AG20443 (cell line): ENCODE measurements around the gene GHSR.

Source experiments
- DNase-seq: peaks from one replicate; pipeline ENCODE4 v3.0.0; 2012; ENCODE audit warnings: low spot score, mixed read lengths

GHSR gene

DNA sequence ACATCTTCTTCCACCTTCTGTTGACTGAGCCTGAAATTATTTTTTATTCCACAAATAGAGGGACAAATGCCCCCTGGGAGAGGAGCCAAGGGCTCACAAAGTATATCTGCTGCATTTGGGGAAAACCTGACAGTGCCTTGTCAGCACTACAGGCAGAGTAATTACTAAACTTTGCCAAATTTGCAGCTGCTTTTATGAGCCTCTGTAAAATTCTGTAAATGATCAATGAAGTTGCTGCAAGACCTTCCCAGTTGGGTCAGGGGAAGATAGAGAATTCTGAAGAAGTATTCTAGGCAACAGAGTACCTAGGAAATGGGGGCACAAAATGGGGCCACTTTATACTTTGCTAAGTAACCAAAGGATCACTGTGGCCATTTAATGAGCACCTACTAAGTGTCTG, 10.5 kb downstream of the GHSR start:
- no peak for DNase-seq

DNA sequence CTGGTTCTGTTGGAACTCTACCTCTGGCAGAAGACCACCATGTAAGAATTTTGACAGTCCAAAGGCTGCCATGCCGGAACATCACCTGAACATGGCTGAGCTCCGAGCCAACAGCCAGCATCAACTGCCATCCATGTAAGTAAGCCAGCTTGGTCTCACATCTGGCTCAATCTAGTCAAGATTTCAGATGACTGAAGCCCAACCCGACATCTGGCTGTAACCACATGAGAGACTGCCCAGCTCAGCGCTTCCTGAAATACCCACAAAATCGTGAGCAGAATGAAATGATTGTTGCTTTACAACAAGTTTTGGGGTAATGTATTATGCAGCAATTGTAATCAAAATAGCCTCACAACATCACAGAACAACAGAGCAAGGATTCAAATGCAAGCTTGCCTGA, 32.9 kb downstream of the GHSR start:
- no peak for DNase-seq

DNA sequence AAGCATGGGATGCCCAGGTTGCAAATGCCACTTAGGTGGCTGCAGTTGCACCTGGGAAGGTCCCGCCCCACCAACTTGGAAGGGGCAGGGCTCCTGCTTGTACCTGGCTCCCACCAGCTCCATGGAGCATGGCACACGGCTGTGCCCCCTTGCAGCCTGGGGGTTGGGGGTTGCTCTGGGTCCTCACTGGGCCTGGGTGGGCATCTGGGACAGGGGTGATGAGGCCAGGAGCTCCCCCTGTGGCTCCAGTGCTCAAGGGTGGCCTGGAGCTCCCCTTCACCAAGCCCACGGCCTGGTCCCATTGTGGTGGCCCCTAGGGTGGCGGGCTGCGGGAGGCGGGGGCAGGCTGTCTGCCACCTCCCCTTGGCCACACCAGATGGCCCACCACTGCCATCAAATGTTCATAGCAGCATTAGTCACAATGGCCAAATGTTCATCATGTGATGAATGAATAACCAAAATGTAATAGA, 36.7 kb downstream of the GHSR start:
- DNase-seq = no peak

DNA sequence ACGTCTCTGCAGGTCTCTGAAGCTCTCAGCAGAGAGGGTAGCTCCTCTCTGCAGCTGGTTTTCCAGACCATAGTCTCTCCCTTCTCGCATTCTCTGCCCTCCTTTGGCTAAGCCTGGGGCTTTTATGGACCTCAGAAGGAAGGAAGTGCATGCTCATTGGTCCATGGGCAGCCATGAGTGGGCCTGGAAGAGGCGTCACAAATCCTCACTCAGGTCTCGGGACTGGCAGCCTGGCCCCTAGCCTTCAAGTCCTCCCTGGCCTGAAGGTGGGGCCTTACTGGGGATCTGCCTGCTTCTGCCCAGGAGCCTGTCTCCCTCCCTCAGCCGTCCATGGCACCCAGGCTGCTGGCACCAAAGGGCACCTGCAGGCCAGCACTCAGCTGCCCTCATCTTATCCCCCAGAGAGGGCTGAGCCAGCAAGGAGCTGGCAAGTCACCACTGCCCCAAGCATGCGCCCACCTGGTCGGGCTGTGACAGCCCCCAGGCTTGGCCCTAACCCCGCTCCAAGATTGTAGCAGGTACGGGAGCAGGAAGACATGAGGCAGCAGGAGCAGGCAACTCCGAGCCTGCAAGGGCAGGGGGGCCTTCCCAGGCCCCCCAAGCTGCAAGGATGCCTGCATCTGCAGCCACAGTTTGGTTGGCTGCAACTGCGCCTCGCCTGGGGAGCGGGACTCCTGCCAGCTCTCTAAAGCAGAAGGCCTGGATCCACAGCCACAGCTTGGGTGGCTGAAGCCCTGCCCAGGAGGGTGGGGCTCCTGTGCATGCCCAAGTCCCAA, 37.4 kb downstream of the GHSR start:
- no peak for DNase-seq

DNA sequence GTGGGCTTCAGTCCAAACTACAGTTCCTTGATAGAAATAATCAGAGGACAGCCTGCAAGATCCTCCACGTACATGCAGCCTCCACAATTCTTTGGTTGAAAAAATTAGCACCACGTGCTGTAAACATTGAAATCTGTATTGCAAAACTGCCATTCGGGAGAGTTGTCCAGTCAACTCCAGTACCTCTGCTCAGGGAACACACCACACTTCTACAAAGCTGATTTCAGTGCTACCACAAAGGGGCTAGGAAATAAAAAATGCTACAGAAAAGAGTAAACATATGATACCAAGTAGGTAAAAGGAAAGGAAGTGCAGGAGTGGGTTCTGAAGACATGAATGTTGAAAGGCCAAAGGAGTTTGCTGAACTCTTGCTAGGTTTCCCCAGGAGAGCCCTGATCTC, 40.4 kb downstream of the GHSR start:
- DNase-seq = no peak

DNA sequence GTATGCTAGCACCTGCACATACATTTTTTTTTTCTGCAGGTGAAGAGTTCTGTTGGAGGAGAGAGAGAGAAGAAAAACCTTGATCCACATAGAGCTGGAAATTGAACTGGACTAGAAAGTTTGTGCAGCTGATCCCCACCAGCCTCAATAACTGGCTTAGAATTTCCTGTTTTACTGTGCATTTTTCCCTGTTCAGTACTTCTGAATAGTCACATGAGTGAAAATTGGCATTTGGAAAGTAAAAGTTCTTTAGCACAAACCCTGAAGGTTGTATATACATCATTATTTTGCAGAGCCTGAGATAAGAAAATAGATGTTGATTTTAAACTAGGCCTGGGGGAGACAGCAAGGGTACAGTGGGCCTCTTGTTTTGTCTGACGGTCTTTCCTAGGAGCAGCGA, 42.3 kb downstream of the GHSR start:
- DNase-seq = no peak

DNA sequence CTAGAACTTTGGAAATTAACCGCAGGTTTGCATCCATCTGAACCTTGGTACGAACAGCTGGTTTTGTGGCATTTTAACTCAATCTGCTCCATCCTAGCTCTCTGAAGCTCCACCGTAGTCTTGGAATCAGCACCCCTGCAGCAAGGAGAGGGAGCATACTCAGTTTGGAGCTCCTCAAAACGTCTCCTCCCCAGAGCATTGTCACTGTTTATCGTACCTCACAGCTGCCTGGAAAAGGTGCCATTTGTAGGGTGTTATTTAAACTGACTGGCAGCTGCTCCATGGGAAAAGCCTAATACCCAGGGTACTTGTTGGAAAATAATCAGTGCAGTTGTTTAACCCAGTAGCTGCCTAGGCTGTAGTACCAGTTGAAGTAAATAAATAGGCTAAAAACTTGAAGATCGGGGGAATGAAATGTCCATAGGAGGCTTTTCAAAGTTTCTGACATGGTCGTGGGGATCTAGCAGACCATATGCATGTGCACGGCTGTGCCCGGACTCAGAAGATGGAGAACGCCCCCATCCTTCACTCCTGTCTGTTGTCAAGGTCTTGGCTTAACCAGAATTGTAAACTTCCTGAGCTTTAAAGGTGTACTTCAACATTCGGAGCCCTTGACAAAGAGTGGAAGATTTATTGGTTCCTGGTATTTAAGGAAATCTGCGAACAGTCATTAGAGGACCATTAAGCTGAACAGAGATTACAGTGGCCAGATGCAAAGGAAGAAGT, 43.9 kb downstream of the GHSR start:
- no peak for DNase-seq

DNA sequence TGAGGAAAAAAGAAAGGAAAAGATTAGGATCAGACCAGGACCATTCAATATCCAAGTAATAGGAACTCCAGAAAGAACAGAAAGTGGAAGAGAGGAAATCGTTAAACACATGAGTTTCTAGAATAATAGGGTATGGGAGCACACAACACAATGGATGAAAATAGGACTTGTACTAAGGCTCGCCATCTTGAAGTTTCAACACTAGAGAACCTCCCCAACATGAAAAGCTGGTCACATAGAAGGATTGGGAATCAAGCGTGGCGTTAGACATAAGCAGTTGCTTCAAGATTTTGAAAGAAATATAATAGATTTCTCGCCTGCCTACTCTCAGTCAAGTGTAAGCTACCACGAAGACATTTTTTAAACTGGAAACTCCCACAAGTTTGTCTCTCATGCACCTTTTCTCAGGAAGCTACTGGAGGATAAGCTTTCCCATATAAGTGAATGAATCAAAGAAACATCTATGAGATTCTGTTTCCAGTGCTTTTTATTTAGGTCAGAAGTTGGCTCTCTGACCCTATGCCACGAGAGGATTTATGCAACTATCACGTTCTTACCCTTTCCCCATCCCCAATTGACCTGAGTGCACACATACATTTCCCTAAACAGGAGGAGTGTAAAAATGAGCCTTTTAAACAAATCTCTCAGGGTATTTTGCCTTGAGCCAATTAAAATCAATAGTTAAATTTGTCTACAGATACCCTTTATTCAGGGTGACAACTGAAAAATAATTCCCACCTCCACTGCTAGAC, 45.2 kb downstream of the GHSR start:
- no peak for DNase-seq

DNA sequence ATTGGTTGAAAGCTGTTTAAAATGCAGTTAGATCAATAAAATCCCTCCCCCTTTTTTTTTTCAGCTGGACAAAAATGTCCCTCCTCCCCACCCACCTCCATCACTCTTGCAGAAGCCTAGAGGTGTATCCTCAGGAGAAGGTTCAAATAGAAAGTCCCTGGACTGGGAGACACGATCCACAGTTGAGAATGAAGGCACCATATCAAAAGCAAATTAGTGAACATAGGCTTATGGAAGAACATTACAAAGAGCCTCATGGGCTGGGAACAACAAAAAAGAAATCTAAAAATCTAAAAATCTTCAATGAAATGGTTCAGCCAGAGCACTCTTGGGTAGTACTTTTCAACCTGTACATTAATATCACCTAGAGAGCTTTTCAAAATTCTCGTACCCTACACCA, 46.2 kb downstream of the GHSR start:
- no peak for DNase-seq

DNA sequence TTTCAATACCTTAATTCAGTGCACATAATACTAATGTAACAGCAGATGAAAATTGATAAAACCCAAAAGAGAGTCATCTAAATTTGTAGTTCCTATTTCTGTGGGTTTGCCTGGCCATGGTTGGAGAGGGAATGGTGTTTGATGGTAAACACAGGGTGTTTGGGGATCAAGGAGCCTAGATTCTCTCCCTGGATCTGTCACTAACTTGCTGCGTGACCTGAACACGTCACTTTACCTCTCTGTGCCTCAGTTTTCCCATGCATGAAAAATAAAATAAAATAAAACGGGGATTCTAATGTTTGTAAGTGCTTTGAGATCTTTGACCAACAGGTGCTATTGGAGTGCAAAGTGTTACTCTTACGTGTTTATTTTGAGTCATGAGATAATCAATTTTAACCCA, 49.8 kb downstream of the GHSR start:
- no peak for DNase-seq

DNA sequence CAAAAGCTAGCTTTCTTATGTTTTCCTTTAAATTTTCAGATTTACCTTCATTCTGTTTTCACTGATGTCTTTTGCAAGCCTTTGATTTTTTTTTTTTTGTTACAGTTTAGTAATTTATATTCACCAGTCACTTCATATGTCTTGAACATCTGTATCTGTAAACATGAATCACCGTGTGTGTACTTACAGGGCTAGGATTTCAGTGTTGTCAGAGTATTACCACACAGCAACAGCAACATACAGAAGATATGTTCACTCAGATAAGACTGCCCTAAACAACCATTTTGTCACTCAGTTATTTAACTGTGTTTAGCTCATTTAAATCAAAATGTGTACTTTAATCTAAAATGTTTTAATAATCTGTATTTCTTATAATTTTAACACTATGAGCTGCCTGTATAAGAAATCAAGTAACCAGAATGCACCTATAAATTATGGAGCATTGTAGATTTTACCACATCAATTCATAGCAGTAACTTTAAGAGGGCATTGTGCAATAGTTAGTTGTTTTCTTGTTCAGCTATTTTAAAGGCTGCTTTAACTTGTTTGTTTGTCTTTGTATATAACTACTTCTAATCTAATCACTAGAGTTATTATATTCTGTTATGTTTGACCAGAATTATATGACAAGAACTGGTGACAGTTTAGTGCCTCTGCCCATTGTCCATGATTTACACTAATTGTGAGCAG, 50.4 kb downstream of the GHSR start:
- no peak for DNase-seq

DNA sequence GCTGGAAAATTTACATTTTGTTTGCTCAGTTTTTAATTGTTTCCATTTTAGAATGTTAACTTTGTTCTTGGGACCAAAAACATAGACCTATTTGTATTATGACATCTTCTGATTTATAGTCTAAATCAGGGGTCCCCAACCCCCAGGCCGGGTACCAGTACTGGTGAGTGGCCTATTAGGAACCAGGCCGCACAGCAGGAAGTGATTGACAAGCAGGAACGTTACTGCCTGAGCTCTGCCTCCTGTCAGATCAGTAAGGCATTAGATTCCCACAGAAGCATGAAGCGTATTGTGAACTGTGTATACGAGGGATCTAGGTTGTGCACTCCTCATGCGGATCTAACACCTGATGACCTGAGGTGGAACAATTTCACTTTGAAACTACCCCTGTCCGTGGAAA, 51.9 kb downstream of the GHSR start:
- no peak for DNase-seq

DNA sequence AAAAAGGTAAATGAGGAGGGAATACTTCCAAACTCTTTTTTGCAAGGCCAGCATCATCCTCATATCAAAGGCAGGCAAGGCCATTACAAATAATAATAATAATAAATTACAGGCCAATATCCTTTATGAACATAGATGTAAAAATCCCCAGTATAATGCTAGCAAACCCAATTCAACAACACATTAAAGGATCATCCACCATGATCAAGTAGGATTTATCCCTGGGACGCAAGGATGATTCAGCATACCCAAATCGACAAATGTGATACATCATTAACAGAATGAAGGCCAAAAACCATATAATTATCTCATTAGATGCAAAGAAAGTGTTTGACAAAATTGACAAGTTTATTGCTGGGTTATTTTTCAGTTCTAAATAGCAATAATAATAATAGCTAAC, 53.6 kb downstream of the GHSR start:
- DNase-seq = no peak
